NK-92 (cell line): ENCODE measurements around the gene MYL5.
"Not testable (repeated sequence)": the region's sequence is repeated elsewhere in the genome, so short reads cannot be mapped to it uniquely, and the experiment has no call there.

Experiments
- DNase-seq: peaks from one replicate; lab custom pipeline; 2025; ENCODE audit not compliant: unreplicated experiment; lab: John Stamatoyannopoulos, UW

Gene MYL5

GRCh38 chr4:683982-684622 lies 9.8 kb downstream of the MYL5 start:
- DNase-seq: no peak

GRCh38 chr4:684623-685327 lies 10.4 kb downstream of the MYL5 start:
- DNase-seq: no peak

DNA sequence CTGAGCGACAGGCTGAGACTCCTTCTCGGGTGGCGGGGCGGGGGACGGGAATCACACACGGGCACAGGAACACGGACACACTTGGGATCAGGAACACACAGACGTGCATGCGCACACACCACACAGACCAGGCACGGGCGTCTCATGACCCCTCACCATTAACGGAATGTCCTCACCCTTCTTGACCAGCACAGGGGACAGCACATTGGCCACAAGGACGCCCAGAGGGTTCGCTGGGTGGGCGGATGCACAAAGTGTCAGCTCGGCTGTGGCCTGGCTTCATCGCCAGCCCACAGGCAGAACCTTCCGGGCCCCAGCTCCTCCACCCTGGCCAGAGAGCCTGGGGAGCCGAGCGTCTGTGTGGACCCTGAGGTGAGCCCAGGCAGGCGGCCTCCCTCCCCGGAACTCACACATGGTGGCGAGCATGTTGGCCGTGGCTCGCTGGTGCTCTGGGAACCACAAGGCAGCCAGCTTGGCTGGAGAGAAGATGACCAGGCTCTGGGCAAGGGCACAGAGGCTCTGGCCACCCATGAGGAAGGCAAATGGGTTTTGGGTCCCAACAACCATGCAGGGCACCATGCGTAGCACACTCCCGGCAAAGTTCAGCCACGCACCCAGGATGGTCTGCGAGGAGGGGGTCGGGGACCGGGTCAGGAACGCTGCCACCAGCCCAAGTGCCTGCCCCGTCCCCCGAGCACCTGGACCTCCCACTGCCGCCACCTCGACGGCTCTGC lies 11.5 kb downstream of the MYL5 start:
- DNase-seq: no peak

GRCh38 chr4:686413-687040 lies 12.2 kb downstream of the MYL5 start:
- no peak for DNase-seq

DNA sequence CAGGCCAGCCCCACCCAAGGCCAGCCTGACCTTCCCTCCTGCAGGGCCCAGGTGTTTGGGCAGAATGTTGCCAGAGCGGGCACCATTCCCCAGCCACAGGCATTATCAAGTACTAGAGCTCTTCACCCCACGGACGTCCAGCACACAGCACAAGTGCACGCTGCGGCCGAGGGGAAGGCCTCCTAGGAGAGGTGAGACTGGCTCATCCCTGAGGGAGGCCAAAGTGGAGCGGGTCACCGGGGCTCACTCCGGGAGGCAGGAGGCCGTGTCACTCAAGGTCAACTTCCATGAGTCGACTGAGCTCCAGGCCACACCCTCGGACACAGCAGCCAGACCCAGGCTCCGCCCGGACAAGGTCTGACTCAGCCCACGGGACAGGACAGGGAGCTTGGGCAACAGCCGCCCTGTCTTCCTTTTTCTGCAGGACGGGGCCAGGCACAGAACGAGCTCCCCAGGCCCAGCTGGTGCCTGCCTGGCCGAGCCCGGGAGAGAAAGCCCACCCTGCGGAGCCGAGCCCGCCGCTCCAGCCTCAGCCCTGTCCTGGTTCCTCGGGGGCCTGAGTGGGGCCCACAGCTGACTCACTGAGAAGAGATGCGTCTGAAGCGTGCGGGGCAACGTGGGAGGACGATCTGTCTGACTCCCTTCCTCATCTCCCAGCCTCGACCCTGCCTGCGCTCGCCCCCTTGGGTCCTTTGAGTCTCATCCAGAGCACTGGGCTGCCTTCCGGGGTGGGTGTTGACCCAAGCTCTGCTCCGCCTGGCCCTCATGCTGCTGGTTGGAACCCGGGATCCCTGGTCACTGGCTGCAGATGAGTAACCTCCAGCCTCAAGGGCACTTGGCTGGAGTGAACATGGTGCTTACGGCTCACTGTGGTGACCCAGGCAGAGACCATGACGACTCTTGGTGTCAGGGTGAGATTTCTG lies 13.0 kb downstream of the MYL5 start:
- DNase-seq: no peak

DNA sequence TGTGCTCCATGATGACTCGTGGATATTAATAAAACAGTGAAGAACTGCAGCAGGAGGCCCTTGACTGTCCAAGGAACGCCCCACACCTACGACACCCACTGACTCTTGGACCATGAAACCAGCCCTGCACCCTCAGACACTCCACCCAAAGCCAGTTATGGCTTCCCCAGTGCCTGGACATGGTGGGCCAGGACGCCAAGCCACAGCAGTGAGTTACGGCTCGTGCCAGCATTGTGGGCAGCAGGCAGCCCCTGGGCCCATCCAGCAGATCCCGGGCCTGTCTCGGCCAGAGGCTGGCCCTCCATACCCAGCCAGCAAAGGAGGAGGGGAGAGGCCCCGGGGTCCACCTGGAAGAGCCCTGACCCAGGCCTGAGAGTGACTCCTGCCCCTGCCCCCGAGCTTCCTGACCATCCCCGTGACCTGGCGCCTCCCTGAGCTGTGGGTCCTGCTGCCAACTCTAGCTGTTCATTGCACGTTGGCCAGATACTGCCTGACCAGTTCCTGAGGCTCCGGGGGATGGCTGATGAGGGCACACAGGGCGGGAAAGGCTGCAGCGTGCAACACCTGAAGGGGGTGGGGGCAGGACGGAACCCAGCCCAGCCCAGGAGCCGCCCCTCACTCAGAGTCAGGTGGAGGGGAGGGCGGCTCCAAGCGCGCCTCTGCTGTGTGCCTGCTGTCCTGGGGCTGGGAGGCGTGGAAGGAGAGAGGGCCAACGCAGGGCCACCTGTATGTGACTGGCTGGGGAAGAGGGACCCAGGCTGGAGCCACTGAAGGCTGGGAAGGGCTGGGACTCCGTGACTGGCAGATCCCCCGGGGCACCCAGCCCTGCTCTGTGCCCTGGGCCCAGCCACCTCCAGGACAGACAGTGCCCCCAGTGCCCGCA lies 13.9 kb downstream of the MYL5 start:
- no peak for DNase-seq

- DNase-seq: no peak
Observed at GRCh38 chr4:688854-689681, 14.7 kb downstream of the MYL5 start, which contains the start of gene SLC49A3. SLC49A3 (minus strand) TSS chr4:689151; CDS start chr4:689127, 24 bp downstream.

GRCh38 chr4:689723-690122 lies 15.4 kb downstream of the MYL5 start:
- no peak for DNase-seq

DNA sequence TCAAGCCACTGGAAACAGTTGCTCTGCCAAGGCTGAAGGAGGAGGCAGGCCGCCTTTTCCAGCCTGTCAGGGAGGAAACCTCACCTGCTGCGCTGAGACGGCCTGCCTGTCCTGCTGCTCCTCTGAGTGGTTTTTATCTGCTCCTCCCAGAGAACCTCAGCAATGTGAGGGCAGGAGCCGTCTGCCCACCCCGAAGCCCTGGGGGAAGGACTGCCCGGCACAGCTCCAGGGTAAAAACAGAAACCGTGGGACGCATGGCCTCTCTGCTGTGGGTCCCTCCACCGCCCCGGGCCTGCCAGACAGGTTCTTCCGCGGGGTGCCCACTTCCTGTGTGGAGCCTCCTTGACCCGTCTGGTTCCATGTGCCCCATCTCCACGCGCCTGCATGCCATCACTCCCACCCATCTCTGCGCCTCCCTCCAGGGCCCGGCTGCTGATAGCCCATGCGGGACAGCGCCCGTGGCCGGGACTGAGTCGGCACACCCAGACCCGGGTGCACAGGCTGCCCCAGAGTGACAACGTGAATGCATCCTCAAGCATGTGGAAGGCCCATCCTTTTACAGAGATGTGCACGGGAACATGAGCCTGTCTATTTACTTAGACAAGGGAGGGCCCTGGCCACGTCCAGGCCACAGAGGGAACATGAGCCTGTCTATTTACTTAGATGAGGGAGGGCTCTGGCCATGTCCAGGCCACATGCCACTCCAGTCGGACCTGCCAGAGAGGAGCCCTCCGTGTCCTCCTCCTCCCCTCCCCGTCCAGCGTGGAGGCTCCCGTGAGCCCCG lies 18.6 kb downstream of the MYL5 start:
- no peak for DNase-seq

DNA sequence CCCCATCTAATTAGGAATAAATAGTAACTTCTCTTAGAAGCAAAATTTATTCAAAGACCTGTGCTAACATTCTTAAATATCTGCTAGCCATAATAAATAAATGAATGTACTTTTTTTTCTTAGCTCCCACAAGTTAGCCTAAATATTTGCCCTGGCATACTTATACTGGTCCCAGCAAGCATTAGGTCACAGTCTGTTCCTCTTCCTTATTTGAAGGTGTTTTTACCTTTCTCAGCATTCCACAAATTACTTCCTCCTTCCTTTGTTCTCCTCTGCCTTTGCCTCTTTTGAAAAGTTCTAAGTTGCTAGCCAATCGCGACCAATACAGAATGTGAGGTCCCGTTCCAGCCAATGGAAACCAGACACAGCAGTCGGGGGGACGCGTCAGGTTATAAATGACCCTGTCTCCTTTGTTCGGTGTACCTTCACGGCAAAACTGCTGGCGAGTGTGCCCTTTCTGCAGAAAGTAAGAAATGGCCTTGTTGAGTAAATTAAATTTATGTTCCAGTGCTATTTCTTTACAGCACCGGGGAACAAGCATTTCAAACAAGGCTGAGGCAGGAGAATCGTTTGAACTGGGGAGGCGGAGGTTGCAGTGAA lies 20.1 kb downstream of the MYL5 start:
- not testable (repeated sequence) for DNase-seq

GRCh38 chr4:699816-700580 lies 25.7 kb downstream of the MYL5 start:
- no peak for DNase-seq

DNA sequence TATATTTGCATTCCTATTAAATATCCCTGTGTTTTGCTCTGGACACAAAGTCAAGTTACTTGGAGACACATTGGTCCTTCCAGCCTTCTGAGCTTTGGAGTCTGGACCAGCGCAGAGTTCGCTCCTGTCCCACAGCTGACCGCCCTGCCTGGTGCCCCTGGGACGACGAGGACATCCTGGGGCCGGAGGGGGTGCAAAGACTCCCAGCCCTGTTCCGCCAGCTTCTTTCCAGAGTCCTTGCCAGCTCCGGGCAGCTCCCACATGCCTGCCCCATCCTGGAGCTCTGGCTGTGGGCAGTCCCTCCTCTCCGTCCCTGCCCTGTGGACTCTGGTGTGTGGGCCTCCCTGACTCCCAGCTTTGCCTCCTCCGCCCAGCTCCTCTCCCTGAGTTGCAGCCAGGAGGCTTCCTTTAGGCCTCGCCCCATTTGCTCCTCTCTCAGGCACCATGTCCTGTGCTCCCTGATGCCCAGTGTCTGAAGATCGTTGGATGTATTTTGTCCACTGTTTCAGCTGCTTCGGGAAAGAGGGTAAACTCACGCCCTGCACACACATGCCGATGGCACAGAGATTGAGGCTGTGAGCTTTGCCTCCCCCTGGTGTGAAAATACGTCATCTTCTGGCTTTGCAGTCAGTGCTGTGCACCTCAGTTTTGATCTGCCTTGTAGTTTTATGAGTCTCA lies 26.4 kb downstream of the MYL5 start:
- no peak for DNase-seq

DNA sequence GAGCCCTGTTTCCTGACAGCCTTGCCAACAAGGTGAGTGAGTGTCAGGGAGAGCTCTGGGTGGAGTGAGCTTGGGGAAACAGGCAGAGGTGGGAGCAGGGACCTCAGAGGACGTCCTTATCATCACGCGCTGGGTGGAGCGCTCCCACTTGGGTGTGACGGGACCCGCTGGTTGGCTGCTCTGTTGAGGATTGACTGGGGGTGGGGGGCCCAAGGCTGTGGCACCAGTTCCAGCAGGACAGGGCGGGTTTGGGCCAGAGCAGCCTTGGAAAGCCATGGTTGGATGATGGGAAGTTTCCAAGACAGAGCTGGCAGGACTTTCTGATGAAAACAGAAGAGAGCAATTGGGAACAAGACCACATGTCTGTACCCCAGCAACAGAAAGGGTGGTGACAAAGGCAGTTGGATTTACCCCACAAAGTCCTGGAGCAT lies 28.3 kb downstream of the MYL5 start:
- no peak for DNase-seq

GRCh38 chr4:703336-704197 lies 29.2 kb downstream of the MYL5 start:
- no peak for DNase-seq

DNA sequence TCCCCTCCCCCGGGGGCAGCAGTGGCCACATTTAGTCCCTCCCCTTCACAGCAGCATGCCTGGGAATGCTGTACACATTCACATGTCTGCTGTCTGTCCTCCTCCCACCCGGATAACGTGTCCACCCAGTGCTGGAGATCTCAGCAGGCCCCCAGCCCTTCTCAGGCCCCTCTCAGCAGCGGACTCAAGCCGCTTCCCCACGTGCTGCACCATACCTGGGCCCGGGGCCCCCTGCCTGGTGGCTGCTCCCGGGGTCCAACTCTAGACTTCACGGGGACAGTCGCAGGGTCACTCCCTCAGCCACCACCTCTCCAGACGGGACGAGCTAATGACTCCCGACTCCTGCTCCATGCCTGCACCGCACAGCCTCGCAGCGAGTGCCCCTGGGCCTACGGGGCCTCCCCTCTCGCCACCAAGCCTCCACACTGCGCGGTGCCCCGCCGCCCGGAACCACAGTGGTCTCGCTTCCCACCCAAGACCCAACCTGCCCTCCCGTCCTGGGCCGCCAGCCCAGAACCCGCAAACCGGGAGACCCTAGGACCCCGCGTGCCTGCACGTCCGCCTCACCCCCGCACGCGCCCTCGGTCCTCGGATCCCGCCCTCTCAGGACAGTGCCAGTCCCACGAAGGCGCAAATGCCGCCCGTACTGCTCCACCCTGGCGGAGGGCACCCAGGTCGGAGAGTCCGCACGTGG lies 30.0 kb downstream of the MYL5 start:
- no peak for DNase-seq
